Activated CD4-positive, alpha-beta T cell treated with anti-CD3 and anti-CD28 coated beads, Interleukin-2, amount 50 U/mL, for 4 hours (primary cell): ENCODE results near the gene HERC2.
"Not testable (repeated sequence)": the region's sequence is repeated elsewhere in the genome, so short reads cannot be mapped to it uniquely, and the experiment has no call there.

Source experiments
- DNase-seq, 2 experiments: peaks; one replicate each; pipeline ENCODE4 v3.0.0-alpha.2; 2020

Gene HERC2, protein sequence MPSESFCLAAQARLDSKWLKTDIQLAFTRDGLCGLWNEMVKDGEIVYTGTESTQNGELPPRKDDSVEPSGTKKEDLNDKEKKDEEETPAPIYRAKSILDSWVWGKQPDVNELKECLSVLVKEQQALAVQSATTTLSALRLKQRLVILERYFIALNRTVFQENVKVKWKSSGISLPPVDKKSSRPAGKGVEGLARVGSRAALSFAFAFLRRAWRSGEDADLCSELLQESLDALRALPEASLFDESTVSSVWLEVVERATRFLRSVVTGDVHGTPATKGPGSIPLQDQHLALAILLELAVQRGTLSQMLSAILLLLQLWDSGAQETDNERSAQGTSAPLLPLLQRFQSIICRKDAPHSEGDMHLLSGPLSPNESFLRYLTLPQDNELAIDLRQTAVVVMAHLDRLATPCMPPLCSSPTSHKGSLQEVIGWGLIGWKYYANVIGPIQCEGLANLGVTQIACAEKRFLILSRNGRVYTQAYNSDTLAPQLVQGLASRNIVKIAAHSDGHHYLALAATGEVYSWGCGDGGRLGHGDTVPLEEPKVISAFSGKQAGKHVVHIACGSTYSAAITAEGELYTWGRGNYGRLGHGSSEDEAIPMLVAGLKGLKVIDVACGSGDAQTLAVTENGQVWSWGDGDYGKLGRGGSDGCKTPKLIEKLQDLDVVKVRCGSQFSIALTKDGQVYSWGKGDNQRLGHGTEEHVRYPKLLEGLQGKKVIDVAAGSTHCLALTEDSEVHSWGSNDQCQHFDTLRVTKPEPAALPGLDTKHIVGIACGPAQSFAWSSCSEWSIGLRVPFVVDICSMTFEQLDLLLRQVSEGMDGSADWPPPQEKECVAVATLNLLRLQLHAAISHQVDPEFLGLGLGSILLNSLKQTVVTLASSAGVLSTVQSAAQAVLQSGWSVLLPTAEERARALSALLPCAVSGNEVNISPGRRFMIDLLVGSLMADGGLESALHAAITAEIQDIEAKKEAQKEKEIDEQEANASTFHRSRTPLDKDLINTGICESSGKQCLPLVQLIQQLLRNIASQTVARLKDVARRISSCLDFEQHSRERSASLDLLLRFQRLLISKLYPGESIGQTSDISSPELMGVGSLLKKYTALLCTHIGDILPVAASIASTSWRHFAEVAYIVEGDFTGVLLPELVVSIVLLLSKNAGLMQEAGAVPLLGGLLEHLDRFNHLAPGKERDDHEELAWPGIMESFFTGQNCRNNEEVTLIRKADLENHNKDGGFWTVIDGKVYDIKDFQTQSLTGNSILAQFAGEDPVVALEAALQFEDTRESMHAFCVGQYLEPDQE (N-terminal part only)

DNA sequence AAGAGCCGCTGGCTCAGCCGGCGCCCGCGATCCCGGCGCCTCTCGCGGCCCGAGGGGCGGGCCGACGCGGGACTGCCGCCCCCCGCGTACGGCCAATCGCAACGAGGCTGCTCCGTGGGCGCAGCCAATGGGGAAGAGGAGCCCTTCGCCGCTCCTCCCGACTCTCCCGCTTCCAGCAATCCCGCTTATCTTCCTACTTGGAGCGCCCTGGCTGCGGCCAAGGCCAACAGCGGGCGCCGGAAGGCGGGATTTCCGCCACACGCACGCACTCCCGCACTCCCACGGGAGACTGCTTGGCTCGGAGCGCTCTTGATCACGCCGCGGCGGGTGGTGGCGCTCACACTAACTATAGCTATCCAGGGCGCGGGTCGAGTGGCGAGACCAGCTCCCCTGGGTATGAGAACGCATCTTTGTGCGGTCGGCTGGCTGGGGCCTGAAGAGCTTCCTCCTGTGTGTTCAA is at the start of gene HERC2:
Gene HERC2, minus strand, starts transcription at position 51 of the 460 bp plus-strand sequence. CDS start 746 bp downstream, outside the sequence.
- DNase-seq, result not testable (repeated sequence)

DNA sequence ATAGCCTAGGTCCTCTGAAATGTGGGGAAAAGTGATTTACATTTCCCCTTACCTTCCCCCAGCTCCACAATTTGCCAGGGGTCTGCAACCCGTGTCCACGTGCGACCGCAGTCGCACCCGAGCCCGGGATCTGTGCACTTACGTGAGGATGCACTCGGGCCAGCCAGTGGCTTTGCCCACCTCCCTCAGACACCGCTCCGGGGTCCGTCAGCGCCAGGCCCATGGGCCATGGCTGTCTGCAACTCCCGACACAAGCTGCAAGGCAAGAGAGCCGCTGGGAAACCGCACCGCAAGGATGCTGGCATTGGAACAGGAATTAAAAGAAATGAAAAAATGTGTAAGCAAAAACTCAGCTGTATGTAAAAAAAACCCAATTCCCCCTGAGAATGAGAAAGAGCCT is 43.5 kb upstream of the HERC2 start:
- DNase-seq, result not testable (repeated sequence)

DNA sequence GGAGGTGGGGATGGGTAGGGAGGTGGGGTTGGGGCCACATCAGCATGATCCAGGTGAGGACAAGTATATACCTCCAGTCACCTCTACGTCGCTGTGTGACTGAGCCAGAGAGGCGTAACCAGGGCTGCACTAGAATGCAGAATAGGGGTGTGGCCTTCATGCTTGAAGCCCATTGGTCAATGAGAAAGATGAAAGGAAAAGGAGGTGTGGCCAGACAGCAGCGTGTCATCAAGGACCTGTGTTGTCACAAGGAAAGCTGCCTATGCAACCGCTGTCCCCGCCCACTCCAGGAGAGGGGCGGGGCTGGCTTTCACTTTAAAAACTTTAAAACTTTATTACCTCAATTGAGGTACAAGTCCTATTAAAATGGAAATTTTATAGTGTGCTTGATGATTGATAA is 36.0 kb upstream of the HERC2 start, which contains the start of gene GOLGA6L24:
Gene GOLGA6L24, minus strand, starts transcription at position 101 of the 400 bp plus-strand sequence. Its CDS starts 61 bp downstream, at position 40.
- not testable (repeated sequence) for DNase-seq

DNA sequence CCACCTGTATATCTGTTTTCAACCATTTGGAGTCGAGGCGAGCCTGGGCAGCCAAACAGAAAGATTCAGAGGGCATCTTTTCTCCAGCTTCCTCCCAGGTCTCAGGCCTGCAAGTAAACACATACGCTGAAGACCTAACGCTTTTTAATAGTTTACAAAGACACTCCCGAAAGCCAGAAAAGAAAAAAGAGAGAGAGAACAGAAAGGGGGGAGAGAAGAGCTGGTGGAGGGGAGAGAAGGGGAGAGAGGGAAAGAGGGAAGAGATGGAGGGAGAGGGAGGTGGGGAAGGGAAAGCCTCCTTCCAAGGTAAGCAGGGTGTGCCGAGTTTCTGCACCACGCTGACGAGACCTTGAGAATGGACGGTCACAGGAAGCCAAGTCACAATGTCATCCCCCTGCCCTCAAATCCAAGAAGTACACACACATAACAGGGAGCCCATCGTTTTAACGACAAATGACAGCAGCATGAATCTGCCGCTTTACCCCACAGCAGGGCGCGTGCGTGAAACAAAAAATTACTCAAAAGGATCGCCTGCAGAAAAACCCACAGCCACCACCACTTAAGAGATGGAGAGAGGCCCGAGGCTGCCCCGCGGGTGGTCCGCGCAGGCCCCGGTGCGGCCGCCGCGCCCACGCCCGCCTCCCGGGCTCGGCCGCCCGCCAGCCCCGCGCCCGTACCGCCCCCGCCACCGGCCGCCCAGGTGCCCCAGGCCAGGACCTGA is 461 bp downstream of the HERC2 start:
- DNase-seq, result peak in 1 of 2 experiments; percentile 1

DNA sequence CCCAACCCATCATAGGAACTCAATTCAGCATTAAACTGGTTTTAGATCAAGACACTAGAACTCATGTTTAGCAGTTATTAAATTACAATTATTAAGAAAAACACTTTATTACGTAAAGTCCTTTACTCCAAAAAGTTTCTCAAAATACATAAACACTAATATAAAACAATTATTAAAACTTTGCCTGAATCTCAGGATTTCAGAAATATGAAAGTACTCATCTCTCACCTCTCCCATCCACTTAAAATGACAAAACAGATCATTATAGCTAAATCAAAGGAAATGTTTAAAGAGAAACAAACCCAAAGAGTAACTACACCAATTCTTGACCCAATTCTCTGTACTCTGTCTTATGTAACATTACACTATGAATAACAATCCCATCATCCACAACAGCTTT is 2.3 kb downstream of the HERC2 start:
- DNase-seq, result not testable (repeated sequence)

DNA sequence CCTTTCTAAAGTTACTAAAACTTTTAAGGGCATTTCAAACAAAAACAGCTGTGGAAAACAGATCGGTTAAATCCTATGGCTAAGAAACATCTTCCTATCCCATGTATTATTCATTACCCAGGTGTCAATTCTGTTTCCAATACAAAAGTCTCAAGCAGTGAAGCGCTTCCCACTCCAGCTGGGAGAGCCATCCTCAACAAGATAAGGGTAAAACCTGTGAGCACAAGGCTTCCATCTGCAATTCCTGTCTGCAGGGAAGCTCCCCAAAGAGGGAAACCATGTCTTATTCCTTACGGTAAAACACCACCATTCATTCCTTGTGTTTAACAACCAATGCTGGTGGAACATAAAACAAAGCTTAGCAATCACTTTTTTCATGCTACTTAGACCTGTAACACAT is 3.2 kb downstream of the HERC2 start:
- not testable (repeated sequence) for DNase-seq

DNA sequence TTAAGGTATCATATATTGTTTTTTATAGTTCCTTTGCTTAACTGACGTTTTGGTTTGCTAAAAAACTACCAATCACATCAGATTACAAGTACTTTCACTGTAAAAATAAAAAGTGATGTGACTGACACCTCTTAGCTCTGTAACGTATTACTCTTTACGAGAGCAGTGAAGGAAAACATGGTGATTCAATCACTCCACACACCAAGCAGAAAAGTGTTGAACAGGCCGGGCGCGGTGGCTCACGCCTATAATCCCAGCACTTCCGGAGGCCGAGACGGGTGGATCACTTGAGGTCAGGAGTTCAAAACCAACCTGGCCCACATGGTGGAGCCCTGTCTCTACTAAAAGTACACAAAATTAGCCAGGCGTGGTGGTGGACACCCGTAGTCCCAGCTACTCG is 3.9 kb downstream of the HERC2 start:
- DNase-seq, result not testable (repeated sequence)

DNA sequence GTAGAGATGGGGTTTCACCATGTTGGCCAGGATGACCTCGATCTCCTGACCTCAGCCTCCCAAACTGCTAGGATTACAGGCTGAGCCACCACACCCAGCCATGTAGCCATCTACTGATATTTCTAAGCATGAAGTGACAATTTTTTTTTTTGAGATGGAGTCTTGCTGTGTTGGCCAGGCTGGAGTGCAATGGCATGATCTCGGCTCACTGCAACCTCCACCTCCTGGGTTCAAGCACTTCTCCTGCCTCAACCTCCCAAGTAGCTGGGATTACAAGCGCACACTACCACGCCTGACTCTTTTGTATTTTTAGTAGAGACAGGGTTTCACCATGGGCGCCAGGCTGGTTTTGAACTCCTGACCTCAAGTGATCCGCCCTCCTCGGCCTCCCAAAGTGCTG is 5.0 kb downstream of the HERC2 start:
- not testable (repeated sequence) for DNase-seq

DNA sequence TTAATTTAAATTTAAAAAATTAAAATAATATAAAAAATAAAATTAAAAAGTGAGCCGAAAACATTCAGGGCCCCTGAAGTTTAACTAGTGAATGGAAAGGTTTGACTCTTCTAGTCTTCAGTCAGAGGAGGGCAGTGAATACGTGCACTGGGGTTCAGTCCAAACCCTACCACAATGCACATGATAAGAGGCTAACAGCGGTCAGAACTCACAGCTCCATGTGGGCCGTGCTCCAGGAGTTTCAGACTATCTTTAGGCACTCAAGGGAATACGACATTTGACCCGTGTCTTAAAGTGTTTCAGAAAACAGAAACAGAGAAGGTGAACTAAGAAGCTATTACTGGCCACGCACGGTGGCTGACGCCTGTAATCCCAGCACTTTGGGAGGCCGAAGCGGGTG is 11.5 kb downstream of the HERC2 start:
- not testable (repeated sequence) for DNase-seq

DNA sequence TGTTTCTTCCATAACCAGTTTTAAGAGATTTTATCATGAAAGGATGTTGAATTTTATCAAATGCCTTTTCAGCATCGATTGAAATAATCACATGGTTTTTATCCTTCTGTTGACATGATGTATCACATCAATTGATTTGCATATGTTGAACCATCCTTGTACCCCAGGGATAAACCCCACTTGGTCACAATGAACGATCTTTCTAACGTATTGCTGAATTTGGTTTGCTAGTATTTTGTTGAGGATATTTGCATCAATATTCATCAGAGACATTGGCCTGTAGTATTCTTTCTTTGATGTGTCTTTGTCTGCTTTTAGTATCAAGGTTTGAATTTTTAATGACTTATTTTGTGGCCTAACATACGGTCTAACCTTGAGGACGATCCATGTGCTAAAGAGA is 13.3 kb downstream of the HERC2 start:
- DNase-seq, result not testable (repeated sequence)

DNA sequence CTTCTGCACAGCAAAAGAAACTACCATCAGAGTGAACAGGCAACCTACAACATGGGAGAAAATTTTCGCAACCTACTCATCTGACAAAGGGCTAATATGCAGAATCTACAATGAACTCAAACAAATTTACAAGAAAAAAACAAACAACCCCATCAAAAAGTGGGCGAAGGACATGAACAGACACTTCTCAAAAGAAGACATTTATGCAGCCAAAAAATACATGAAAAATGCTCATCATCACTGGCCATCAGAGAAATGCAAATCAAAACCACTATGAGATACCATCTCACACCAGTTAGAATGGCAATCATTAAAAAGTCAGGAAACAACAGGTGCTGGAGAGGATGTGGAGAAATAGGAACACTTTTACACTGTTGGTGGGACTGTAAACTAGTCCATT is 16.3 kb downstream of the HERC2 start:
- not testable (repeated sequence) for DNase-seq

DNA sequence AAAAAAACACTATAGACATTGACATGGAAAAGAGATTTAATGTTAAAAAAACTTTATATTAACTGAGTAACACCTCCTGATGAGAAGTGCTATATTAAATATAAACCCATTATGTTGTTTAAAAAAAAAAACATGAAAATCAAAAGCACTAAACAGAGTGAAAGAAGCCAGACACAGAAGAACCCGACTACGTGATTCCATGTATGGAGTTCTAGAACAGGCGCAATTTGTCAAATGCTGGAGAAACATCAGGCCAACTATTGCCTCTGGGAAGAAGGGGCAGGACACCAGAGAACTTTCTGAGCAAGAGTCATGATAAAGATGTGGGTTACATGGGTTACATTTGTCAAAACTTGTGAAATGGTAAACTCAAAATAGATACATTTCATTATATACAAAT is 24.5 kb downstream of the HERC2 start:
- DNase-seq, result not testable (repeated sequence)

DNA sequence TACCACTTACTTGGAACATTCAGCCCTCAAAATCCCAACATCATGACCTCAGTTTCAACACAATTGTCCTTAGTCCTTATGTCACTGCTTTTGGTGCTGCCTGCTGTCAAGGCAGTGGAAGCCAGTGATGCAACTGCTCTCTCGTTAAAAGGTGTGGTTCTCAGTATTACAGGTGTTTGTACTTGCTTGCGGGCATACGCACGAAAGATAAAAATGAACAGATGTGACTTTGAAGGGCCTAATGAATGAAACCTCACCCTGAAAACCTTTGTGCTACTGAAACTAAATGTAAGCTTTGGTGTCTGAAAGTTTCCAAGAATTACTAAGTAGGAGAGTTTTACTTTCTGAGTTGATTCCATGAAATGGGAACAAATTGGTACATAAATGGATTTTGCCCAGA is 25.2 kb downstream of the HERC2 start:
- not testable (repeated sequence) for DNase-seq

DNA sequence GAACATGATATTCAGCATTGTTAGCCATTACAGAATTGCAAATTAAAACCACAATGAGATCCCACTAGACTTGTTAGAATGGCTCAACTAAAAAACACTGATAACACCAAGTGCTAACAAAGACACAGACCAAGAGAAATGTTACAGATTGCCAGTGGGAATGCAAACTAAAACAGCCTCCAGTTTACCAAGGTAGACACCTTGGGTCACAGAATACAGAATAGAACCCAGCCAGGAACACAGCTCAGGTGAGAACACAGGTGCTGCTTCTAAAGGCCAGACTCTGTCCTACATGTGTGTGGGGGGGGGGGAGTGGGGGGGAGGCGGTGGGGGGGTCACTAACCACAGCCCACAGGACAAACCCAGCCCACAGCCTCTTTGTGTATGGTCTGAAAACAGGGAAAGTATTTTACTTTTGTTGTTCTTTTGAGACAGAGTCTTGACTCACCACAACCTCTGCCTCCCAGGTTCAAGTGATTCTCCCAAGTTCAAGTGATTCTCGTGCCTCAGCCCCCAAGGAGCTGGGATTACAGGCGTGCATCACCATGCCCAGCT is 26.9 kb downstream of the HERC2 start:
- not testable (repeated sequence) for DNase-seq

DNA sequence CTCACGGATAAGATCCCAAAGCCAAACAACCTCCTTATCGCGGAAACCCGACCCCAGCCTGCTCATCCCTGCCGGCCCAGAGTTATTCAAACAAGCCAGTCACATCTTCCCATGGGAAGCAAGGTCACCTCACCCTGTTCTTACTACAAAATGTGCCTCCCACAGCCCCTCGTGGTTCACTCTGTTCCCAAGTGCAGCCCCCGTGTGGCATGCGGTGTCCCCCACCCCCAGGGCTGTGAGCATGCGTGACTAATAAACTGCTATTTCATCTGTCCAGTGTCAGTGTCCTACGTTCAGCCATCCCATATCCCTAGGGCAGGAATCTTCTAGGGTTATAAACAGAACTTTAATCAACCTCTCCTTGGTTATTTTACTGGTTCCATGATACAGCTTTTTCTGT is 27.4 kb downstream of the HERC2 start:
- not testable (repeated sequence) for DNase-seq

DNA sequence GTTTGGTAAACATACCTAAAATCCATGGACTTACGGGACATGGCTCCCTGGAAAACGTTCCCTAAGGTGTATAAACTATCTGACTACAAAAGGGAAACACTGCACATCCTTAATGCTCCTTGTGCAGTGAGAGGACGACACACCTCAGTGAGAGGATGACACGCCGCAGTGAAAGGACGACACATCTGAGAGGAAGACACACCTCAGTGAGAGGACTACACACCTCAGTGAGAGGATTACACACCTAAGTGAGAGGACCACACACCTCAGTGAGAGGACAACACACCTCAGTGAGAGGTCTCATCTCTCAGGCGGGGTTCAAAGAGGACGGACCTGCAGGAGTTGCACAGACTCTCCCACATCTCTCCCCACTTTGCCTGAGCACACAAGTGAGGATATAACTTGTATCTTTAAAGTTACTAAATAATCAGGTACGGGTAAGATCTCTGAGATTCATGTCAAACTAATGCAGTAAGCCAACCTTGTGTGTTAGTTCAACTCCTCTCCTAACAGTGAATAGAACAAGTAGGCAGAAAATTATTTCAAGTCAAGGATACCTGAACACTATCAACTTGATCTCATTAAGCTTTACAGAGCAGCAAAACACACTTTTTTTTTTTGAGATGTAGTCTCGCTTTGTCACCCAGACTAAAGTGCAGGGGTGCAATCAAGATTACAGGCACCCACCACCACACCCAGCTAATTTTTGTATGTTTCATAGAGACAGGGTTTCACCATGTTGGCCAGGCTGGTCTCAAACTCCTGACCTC is 32.1 kb downstream of the HERC2 start:
- DNase-seq, result no peak

DNA sequence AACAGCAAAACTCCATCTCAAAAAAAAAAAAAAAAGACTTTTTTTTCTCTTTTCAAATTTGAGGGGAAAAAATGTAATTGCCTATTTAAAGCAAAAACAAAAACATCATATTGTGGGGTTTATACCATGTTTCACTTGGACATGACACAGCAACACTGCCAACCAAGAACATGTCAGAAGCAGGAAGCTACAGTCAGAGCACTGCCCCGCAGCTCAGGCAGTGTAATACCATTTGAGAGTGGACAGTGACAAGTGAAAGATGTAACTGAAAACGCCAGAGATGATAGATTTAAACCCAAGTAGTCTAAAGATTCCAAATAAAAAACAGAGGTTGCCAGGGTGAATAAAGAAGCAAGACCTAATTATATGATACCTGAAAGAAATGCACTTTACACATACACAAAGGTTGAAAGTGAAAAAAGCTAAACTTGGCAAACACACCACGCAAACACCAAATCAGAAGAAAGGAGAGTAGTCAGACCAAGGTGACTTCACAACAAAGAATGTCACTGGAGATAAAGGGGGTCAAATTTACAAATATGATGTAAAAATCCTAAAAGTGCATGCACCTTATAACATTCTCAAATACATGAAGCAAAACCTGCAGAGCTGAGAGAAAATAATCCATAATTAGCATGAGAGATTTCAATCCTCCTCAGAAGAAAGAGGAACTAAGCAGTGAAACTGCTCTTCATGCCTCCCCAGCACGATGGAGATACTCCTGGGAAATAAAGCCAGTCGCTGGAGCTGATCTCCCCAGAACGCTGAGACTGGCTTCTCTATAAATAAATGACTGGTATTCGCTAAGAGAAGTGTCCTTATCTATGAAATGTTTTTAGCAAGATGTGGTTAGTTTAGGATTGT is 32.9 kb downstream of the HERC2 start:
- not testable (repeated sequence) for DNase-seq

DNA sequence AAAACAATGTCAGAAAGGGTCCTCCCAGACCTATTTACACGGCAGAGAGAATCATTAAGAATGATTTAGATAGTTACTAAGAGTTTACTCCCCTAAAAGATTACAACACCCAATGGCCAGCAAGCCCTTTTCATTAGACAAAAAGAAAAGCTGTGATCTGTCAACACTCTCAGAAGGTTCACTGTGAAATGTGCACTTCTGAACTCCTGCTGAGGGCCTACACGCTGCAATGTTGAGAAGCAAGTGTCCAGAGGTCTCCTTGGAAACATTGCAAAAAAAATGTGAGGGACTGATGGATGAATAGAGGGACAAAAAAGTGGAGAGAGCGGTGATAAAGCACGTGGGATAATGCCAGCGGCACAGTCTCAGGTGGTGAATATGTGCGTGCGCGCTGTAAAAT is 35.3 kb downstream of the HERC2 start:
- not testable (repeated sequence) for DNase-seq

DNA sequence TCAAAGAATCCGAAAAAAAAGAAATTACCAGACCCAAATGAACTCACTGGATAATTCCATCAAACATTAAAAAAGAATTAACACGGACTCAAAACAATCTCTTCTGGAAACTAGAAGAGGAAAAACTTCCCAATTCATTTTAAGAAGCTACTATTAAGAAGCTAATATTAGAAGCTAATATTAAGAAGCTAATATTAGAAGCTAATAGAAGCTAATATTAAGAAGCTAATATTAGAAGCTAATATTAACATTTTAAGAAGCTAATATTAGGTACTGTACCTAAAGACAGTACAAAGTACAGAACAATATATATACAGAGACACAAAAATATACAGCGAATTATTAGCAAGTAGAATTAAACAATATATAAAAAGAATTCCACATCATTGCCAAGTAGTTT is 35.9 kb downstream of the HERC2 start:
- DNase-seq, result no peak

DNA sequence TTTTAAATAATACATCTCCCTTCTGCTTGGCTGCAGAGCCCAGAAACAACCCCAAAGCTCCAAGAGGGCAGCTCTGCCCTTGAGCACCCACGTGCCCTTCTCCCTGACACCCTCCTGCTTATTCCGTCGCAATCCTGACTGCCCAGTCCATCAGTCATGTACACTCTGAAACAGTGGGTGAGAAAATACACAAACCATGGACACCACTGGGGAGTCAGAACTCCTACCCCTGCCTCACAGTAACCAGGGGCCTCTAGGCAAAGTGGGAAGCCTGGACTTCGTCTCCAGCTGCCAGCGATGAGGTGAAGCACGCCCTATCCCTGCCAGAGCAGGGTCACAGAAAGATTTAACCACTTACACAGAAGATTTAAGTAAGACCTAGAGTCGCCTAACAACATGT is 40.1 kb downstream of the HERC2 start:
- no peak for DNase-seq
